ENCODE measurements around the gene GPR132. TPM values are rescaled to one million over a fixed set of nuclear protein-coding genes. Genes with fewer than 3 reads are reported as not detected.
A peak's percentile ranks its signal among the peaks of the same experiment; 100 is the strongest.
"Not testable (repeated sequence)": the region's sequence is repeated elsewhere in the genome, so short reads cannot be mapped to it uniquely, and the experiment has no call there.

Gene GPR132
- total RNA-seq (2021) (0.98 TPM in 1 of 2 replicates, not detected in the other), Bru-seq, nascent RNA (percentile 5 among the genes with signal in this experiment), BruChase-seq, experiment 1, labeled RNA remaining after a 2-hour chase (percentile 27 among the genes with signal in this experiment), BruChase-seq, experiment 2, labeled RNA remaining after a 6-hour chase (percentile 14 among the genes with signal in this experiment)
- long read RNA-seq, result 0 reads

GRCh38 chr14:105065280-105066228, at the start of gene GPR132:
GPR132 (minus strand) TSS chr14:105065430; CDS start chr14:105055420, 10,010 bp downstream.
- Histone ChIP-seq H3K4me2 (no peak within 1 kb of the TSS), H3K4me3 (no peak within 1 kb of the TSS), H3K9me2 (ENCODE audit: insufficient read depth) (no peaks in the 10 kb centered on the region), H3K27ac (no peak within 1 kb of the TSS), H3F3A (ENCODE audit: insufficient read depth, low read depth) (no peaks in the 10 kb centered on the region), H3K4me1 (replicated peaks; ENCODE audit: insufficient read depth) (no peaks in the 10 kb centered on the region), H3K36me3 (ENCODE audit: low read depth) (no peaks in the 10 kb centered on the region), H3K9me3 (ENCODE audit: insufficient read depth, low read depth) (no peaks in the 10 kb centered on the region), H4K20me1 (ENCODE audit: insufficient read depth) (no peaks in the 10 kb centered on the region), H3K27me3 (ENCODE audit: insufficient read depth, low read depth) (no peaks in the 10 kb centered on the region), H3K79me2 (ENCODE audit: low read depth) (no peaks in the 10 kb centered on the region), H2AFZ (no peak within 1 kb of the TSS)
- ChIA-PET POLR2A (ENCODE audit: unreplicated experiment) (interaction anchor here (0.7 kb wide), 1 partner anchor 15 kb away, joined by 4 read pairs; no protein-coding TSS in a partner anchor), CTCF (no interaction called here)
- intact Hi-C loops (cut with micrococcal nuclease; ENCODE audit: unreplicated experiment), result no loop called here
- BruUV-seq (replicated peaks), result no TSS peak
- DNase-seq, result no peak
- TF ChIP-seq CTCF (conservative IDR thresholded peaks at IDR 0.05) (no peak), EZH2 (IDR thresholded peaks at IDR 0.05; ENCODE audit: low read depth) (no peak)

GRCh38 chr14:105109243-105109642, 44.0 kb upstream of the GPR132 start:
- POLR2A ChIA-PET (ENCODE audit: unreplicated experiment); CTCF ChIA-PET; H3F3A ChIP-seq (ENCODE audit: insufficient read depth, low read depth): not testable (repeated sequence)

GRCh38 chr14:105108516-105108864, 43.3 kb upstream of the GPR132 start:
- H3K9me2 ChIP-seq (ENCODE audit: insufficient read depth), result no peaks in the 10 kb centered on the region
- H2AFZ ChIP-seq, result no peak overlapping the region
- H3K9me3 ChIP-seq (ENCODE audit: insufficient read depth, low read depth), result no peaks in the 10 kb centered on the region
- no TSS peak for BruUV-seq (replicated peaks)
- intact Hi-C loops (cut with micrococcal nuclease; ENCODE audit: unreplicated experiment), result no loop called here
- H3K36me3 ChIP-seq (ENCODE audit: low read depth), result no peaks in the 10 kb centered on the region
- peaks cover under 1% of the 10 kb centered on the region; the same call in 1 of the 2 replicates for H3K4me1 ChIP-seq (replicated peaks; ENCODE audit: insufficient read depth)
- CTCF ChIA-PET, result no interaction called here
- no peak overlapping the region for H3K27ac ChIP-seq
- H3K27me3 ChIP-seq (ENCODE audit: insufficient read depth, low read depth), result no peaks in the 10 kb centered on the region
- H3K4me3 ChIP-seq, result no peak overlapping the region
- 0 out of 2 replicates have a peak overlapping the region, but pooled peaks have one; percentile 7 for H3K4me2 ChIP-seq
- TF ChIP-seq EZH2 (IDR thresholded peaks at IDR 0.05; ENCODE audit: low read depth), result no peak
- TF ChIP-seq CTCF (conservative IDR thresholded peaks at IDR 0.05), result no peak
- POLR2A ChIA-PET (ENCODE audit: unreplicated experiment), result interaction anchor here (0.6 kb wide), 1 partner anchor 21 kb away, joined by 3 read pairs; no protein-coding TSS in a partner anchor
- no peaks in the 10 kb centered on the region for H3K79me2 ChIP-seq (ENCODE audit: low read depth)
- H3F3A ChIP-seq (ENCODE audit: insufficient read depth, low read depth), result no peaks in the 10 kb centered on the region
- no peak for DNase-seq
- no peaks in the 10 kb centered on the region for H4K20me1 ChIP-seq (ENCODE audit: insufficient read depth)

More at GRCh38 chr14:105109243-105109642, 44.0 kb upstream of the GPR132 start:
- H3K4me1 ChIP-seq (replicated peaks; ENCODE audit: insufficient read depth); H3K4me2 ChIP-seq; H3K4me3 ChIP-seq; H4K20me1 ChIP-seq (ENCODE audit: insufficient read depth); DNase-seq; intact Hi-C loops (cut with micrococcal nuclease; ENCODE audit: unreplicated experiment); H3K27ac ChIP-seq; H3K9me2 ChIP-seq (ENCODE audit: insufficient read depth); H3K9me3 ChIP-seq (ENCODE audit: insufficient read depth, low read depth); H2AFZ ChIP-seq; H3K27me3 ChIP-seq (ENCODE audit: insufficient read depth, low read depth); BruUV-seq (replicated peaks); H3K79me2 ChIP-seq (ENCODE audit: low read depth); H3K36me3 ChIP-seq (ENCODE audit: low read depth): not testable (repeated sequence)

Measured in PC-9 (cell line).